Stimulated activated naive B cell treated with anti-CD40 and anti-IgM and Interleukin-4, amounts not matched to agents 10 μg/mL and 1 μg/mL and 100 μg/mL, for 72 hours (primary cell): ENCODE results near the gene NFE2L1.
"Not testable (repeated sequence)": the region's sequence is repeated elsewhere in the genome, so short reads cannot be mapped to it uniquely, and the experiment has no call there.

Source experiments
- ATAC-seq, 2 donors: fragments of 150-1000 bp; cut with Tn5 transposase; replicated peaks; 2 replicates each; pipeline ENCODE4 v1.10.0; 2021; ENCODE audit warnings: moderate library complexity in 1 of 2
- DNase-seq: peaks from one replicate; pipeline ENCODE4 v3.0.0; 2021
- H3K27ac Mint-ChIP-seq: one replicate; pipeline ENCODE4 v1.8.0; 2022; ENCODE audit warnings: mild to moderate bottlenecking, mixed read lengths
- H3K27me3 Mint-ChIP-seq, 2 donors: one replicate each; pipeline ENCODE4 v1.8.0; 2022; ENCODE audit warnings: mixed read lengths in 2 of 2
- H3K36me3 Mint-ChIP-seq, 2 donors: one replicate each; pipeline ENCODE4 v1.8.0; 2022; ENCODE audit warnings: mixed read lengths in 2 of 2, mild to moderate bottlenecking in 1 of 2
- H3K4me1 Mint-ChIP-seq, 2 donors: one replicate each; pipeline ENCODE4 v1.8.0; 2022; ENCODE audit warnings: mixed read lengths in 2 of 2, mild to moderate bottlenecking in 1 of 2
- H3K4me3 Mint-ChIP-seq, 2 donors: one replicate each; pipeline ENCODE4 v1.8.0; 2022; ENCODE audit warnings: mild to moderate bottlenecking in 2 of 2, mixed read lengths in 2 of 2, moderate library complexity in 1 of 2
- H3K9me3 Mint-ChIP-seq, 2 donors: one replicate each; pipeline ENCODE4 v1.8.0; 2022; ENCODE audit warnings: mixed read lengths in 2 of 2, mild to moderate bottlenecking in 1 of 2

NFE2L1 gene, protein sequence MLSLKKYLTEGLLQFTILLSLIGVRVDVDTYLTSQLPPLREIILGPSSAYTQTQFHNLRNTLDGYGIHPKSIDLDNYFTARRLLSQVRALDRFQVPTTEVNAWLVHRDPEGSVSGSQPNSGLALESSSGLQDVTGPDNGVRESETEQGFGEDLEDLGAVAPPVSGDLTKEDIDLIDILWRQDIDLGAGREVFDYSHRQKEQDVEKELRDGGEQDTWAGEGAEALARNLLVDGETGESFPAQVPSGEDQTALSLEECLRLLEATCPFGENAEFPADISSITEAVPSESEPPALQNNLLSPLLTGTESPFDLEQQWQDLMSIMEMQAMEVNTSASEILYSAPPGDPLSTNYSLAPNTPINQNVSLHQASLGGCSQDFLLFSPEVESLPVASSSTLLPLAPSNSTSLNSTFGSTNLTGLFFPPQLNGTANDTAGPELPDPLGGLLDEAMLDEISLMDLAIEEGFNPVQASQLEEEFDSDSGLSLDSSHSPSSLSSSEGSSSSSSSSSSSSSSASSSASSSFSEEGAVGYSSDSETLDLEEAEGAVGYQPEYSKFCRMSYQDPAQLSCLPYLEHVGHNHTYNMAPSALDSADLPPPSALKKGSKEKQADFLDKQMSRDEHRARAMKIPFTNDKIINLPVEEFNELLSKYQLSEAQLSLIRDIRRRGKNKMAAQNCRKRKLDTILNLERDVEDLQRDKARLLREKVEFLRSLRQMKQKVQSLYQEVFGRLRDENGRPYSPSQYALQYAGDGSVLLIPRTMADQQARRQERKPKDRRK

DNA sequence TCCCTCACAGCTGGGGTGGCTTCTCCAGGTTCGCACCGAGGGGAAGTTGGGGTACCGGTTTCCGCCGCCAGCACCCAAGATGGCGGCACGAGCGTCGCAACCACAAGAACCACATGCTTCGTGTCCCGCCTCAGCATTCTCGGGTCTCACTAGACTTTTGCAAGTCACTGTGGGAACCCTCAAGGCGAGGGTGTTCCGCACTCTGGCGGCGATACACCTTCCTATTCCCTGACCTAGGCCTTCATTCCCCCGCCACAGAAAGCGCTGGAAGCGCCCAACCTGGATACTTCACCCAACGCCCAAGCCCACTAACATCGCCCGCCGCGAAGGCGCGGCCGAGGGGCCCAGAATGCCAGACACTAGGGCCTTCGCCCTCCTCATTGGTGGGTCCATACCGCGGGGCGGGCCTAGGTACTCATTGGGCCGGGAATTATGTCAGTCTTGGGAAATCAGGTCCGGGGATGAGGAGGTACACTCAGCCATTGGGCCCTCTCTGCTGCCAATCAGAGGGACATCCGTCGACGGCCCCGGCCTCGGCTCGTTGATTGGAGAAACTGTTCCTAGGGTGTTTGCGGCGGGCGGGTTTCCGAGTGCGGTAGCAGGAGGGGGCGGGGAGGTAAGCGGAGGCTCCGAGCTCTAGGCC is at the start of gene NFE2L1:
TSS of gene NFE2L1 (plus strand) at position 619 of the 643 bp plus-strand sequence. CDS start 2,760 bp downstream, outside the sequence.
- ATAC-seq: peak; percentile 93 to 95
- H3K27ac Mint-ChIP-seq: peak within 1 kb of the TSS; percentile 99

DNA sequence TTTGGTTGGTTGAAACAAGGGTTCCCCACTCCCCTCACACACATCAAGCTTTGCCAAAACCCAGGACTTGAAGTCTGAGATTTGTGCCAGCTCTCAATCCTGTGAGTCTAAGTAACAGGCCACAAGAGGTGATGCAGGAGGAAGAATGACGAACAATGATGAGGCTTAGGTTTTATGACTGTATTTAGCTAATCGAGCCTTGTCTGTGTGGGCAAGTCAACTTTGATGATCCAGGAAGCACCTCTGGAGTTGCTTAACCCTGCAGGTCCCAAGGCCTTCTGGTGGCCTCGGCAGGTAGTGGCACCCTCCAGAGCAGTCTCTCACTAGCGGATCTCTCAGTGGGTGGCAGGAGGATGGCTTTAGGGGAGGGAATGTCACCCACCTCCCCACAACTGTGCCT is 48.6 kb upstream of the NFE2L1 start:
- no peaks in the 10 kb centered on the region for H3K9me3 Mint-ChIP-seq
- no peaks in the 10 kb centered on the region for H3K36me3 Mint-ChIP-seq
- peaks cover 16 to 24% of the 10 kb centered on the region in 2 donors for H3K4me1 Mint-ChIP-seq
- no peak for ATAC-seq
- DNase-seq: no peak
- no peak overlapping the region for H3K27ac Mint-ChIP-seq
- no peak overlapping the region for H3K4me3 Mint-ChIP-seq
- H3K27me3 Mint-ChIP-seq: peaks cover 26 to 35% of the 10 kb centered on the region in 2 donors

More for the DNA sequence above, at the start of gene NFE2L1:
- H3K4me3 Mint-ChIP-seq: peak within 1 kb of the TSS; percentile 86 to 94
- peaks cover 21 to 44% of the 10 kb centered on the region in 2 donors for H3K36me3 Mint-ChIP-seq
- no peaks in the 10 kb centered on the region for H3K9me3 Mint-ChIP-seq
- H3K27me3 Mint-ChIP-seq: no peaks in the 10 kb centered on the region
- DNase-seq: peak; percentile 98
- peaks cover 34 to 72% of the 10 kb centered on the region in 2 donors for H3K4me1 Mint-ChIP-seq

DNA sequence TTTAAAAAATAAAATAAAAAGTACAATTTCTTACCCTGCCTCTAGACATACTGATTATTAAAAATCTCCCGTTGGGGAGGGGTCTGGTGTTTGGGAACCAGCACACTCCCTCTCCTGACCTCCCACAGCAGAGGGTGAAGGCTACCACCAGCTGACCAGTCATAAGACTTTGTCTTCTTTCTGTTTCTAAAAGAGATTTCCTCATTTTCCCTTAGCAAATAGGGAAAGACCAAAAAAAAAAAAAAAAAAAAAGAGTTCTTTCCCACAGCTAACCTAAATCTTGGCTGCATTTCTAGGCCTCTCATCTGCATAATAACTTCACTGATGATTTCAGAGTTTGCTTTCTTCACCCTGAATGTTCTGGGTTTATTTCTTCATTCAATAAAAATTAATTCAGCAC is 47.0 kb upstream of the NFE2L1 start:
- no peak overlapping the region for H3K4me3 Mint-ChIP-seq
- no peaks in the 10 kb centered on the region for H3K9me3 Mint-ChIP-seq
- no peaks in the 10 kb centered on the region for H3K36me3 Mint-ChIP-seq
- H3K4me1 Mint-ChIP-seq: peaks cover 21 to 24% of the 10 kb centered on the region in 2 donors
- DNase-seq (no peak), ATAC-seq (no peak)
- H3K27ac Mint-ChIP-seq: no peak overlapping the region
- H3K27me3 Mint-ChIP-seq: peaks cover 21 to 29% of the 10 kb centered on the region in 2 donors

DNA sequence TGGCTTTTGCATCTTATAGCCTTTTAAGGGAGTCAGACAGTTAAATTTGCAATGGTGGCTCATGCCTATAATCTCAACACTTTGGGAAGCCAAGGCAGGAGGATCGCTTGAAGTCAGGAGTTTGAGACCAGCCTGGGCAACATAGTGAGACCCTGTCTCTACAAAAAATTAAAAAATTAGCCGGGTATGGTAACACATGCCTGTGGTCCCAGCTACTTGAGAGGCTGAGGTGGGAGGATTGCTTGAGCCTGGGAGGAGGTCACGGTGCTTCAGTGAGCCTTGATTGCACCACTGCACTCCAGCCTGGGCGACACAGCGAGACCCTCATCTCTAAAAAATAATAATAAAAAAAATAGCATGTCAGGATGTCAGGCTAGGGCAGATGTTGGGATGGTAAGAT is 46.5 kb upstream of the NFE2L1 start:
- not testable (repeated sequence) for DNase-seq

DNA sequence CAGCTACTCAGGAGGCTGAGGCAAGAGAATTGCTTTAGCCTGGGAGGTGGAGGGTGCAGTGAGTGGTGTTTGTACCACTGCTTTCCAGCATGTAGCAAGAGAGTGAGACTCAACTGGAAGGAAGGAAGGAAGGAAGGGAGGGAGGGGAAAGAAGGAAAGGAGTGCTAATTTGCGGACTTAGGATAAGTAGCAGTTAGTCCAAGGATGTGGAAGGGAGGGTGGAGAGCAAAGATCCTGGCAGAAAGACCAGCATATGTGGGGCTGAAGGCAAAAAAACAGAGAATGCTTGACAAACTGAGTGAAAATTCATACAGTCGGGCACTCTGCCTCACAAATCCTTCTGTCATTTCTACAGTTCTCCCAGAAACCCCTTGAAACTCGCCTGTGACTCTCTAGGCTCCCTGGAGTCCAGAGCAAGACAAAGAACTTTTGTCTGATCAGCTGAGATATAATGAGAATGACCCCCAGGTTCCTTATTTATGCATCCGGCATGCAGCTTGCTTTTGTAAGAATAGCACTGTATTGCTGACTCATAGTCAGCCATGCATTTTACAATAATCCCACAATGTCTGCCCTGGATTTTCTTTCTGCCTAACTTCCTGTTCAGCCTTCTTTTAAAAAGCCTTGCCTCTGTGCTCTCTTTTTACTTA is 45.8 kb upstream of the NFE2L1 start:
- peak overlapping the region; percentile 44 for H3K27ac Mint-ChIP-seq
- ATAC-seq: peak; percentile 93 to 96
- peaks cover 22 to 30% of the 10 kb centered on the region in 2 donors for H3K27me3 Mint-ChIP-seq

More for the DNA sequence above, 46.5 kb upstream of the NFE2L1 start:
- not testable (repeated sequence) for H3K4me3 Mint-ChIP-seq, H3K36me3 Mint-ChIP-seq, H3K27ac Mint-ChIP-seq, H3K9me3 Mint-ChIP-seq, ATAC-seq
- H3K27me3 Mint-ChIP-seq: peaks cover 17 to 25% of the 10 kb centered on the region in 2 donors
- H3K4me1 Mint-ChIP-seq: peaks cover 21 to 24% of the 10 kb centered on the region in 2 donors

DNA sequence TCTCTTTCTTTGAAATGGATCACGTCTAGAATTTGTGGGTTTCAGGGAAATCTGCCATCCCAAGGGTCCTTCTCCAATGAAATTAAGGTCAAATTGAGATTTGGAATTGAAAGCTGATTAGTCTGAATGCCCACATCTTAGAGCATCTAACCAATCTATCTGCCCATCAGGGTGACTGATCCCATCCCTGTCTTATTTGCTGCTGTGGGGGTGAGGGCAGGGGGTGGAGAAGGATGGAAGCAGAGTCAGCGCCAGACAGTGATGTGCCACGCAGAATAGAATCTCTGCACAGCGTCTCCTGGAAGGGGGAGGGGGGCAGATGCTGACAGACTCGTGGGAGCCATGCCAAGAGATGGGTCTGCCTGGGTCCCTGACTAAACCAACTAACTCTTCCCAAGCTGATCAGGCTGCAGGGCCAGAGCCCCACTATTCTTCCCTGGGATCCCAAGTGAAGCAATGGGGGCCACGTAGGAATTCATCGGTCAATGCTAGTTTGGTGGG is 45.2 kb upstream of the NFE2L1 start:
- Mint-ChIP-seq H3K9me3 (no peaks in the 10 kb centered on the region), H3K27me3 (peaks cover 18 to 26% of the 10 kb centered on the region in 2 donors), H3K36me3 (no peaks in the 10 kb centered on the region), H3K4me3 (no peak overlapping the region), H3K4me1 (peaks cover 21 to 24% of the 10 kb centered on the region in 2 donors), H3K27ac (peak overlapping the region; percentile 44)
- peak; percentile 21 to 26 for ATAC-seq
- DNase-seq: no peak

More for the DNA sequence above, 45.8 kb upstream of the NFE2L1 start:
- peaks cover 21 to 24% of the 10 kb centered on the region in 2 donors for H3K4me1 Mint-ChIP-seq
- H3K9me3 Mint-ChIP-seq: no peaks in the 10 kb centered on the region
- DNase-seq: peak; percentile 21
- no peaks in the 10 kb centered on the region for H3K36me3 Mint-ChIP-seq
- H3K4me3 Mint-ChIP-seq: no peak overlapping the region

DNA sequence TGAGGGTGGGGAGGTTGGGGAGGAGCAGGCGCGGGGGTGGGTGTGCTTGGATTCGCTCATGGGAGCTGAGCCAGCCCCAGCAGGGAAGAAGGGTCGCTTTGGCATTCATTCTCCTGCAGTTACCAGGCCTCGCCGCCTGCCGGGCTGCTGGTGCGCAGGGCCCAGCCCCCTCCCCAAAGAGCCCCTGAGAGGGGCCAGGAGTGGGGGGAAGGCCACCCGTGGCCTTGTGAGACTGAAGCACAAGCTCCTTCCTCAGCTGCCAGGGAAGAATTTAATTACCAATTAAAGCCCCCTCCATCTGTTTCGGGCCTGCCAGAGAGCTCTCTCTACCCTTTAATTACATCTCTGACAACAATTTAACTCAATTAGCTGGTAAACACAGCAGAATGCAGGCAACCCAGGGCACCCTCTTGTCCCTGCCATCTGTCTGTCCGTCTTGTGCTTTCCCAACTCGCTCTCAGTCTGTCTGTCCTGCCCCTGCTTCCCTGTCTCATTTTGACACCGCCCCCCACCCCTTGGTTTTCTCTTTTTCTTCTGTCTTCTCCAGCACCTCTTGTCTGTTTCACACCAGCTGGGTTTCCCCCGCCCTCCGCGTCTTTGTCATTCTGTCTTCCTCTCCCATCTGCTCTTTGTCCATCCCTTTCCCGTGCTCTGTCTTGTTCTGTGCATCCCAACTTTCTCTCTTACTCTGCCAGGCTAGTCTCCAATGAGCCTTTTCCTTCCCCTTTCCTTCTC is 44.6 kb upstream of the NFE2L1 start:
- Mint-ChIP-seq H3K4me3 (no peak overlapping the region), H3K36me3 (no peaks in the 10 kb centered on the region), H3K27ac (no peak overlapping the region), H3K9me3 (no peaks in the 10 kb centered on the region), H3K27me3 (peaks cover 20 to 29% of the 10 kb centered on the region in 2 donors), H3K4me1 (peaks cover 21 to 24% of the 10 kb centered on the region in 2 donors)
- DNase-seq: no peak
- no peak for ATAC-seq

DNA sequence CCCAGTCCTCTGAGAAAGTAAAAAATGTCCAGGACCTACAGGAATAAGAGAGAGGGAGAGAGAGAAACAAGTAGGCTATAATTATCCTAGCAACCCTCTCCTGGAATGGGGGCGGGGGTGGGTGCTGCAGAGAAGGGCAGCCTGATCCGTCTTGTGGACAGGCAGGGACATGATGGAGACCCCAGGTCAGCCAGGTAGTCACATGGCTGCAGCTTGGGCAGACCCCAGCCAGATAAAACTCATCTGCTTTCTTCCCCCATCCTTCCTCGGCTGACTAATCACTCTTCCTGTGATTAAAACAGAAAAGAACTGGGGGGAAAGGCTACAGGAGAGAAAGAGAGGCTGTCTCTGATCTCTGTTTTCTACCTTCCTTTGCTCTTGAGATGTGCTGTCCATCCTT is 43.2 kb upstream of the NFE2L1 start:
- H3K27ac Mint-ChIP-seq: no peak overlapping the region
- no peaks in the 10 kb centered on the region for H3K36me3 Mint-ChIP-seq
- H3K27me3 Mint-ChIP-seq: peaks cover 27 to 32% of the 10 kb centered on the region in 2 donors
- DNase-seq (no peak), ATAC-seq (no peak)
- H3K4me3 Mint-ChIP-seq: no peak overlapping the region
- H3K9me3 Mint-ChIP-seq: no peaks in the 10 kb centered on the region
- peaks cover 21% of the 10 kb centered on the region in 2 donors for H3K4me1 Mint-ChIP-seq

DNA sequence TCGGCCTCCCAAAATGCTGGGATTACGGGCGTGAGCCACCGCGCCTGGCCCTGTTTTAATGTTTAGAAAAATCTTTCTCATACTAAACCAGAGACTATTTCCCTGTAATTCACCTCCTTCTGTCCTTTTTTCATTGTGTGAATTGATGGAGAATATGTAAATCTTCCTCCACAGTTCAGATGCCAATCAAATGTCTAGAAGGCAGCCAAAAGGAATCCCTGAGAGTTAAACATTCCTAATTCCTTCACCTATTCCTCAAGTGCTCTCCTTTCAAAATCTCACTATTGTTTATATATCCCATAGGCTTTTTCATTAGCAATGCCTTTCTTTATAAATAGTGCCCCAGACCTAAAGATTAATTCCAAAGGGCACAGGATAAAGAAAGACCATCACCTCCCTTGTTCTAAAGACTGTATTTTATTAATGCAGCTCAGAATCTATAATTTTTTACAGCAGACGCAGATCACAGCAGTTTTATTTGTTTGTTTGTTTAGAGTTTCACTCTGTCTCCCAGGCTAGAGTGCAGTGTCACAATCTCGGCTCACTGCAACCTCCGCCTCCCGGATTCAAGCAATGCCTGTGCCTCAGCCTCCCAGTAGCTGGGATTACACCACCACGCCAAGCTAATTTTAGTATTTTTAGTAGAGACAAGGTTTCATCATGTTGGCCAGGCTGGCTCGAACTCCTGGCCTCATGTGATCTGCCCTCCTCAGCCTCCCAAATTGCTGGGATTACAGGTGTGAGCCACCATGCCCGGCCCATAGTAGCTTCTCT is 41.0 kb upstream of the NFE2L1 start:
- H3K36me3 Mint-ChIP-seq: no peaks in the 10 kb centered on the region
- peaks cover 27 to 30% of the 10 kb centered on the region in 2 donors for H3K4me1 Mint-ChIP-seq
- ATAC-seq: no peak
- no peak for DNase-seq
- no peak overlapping the region for H3K4me3 Mint-ChIP-seq
- no peaks in the 10 kb centered on the region for H3K9me3 Mint-ChIP-seq
- H3K27ac Mint-ChIP-seq: no peak overlapping the region
- peaks cover 40 to 43% of the 10 kb centered on the region in 2 donors for H3K27me3 Mint-ChIP-seq

DNA sequence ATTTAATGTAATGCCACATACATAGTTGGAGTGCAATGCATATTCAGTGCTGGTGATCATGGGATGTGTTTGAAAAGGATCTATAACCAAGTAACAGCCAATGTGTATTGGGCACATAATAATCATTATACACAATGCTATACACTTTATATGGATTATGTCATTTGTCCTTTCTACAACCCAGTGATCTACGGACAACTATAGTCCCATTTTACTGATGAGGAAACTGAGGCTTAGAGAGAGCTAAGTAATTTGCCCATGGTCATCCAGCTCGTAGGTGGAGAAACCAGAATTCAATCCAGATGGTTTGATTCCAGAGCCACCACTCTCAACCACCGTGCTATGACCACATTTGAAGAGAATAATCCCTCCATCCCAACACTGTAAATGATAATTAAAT is 38.0 kb upstream of the NFE2L1 start:
- ATAC-seq (no peak), DNase-seq (no peak)
- no peak overlapping the region for H3K27ac Mint-ChIP-seq
- H3K4me1 Mint-ChIP-seq: peaks cover 11 to 17% of the 10 kb centered on the region in 2 donors
- no peaks in the 10 kb centered on the region for H3K9me3 Mint-ChIP-seq
- no peaks in the 10 kb centered on the region for H3K36me3 Mint-ChIP-seq
- peaks cover 52 to 58% of the 10 kb centered on the region in 2 donors for H3K27me3 Mint-ChIP-seq
- no peak overlapping the region for H3K4me3 Mint-ChIP-seq

DNA sequence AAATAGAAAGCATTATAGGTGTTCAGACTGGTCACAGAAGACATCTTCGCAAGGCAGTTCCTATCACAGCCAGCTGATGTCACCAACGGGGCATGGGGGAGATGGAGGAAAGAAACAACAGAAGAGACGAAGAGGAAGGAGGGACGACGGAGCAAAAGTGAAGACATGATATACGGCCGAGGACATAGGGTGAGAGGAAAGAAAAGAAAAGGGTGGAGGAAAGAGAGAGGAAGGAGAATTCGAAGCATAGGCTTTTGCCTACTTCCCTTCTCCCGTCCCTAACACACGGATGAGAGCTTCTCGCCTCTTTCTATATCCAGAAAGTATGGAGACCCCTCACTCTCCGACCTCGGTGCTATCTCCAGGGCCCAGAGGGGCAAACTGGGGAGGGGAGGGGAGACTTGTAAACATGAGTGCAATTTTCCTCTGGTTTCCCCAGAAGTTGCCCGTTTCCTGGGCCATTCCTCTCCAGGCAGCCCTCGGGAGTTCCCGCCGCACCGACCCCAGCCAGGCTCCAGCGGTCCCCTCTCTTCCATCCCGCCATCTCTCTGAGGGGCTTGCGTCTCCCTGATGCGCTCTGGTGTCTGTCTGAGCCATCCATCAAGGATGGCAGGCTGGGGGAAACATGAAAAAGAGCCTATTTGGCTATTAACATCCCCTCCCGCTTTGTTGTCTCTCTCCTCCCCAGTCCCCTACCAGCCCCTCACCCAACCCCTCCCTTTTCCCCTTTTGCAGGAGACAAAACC is 36.6 kb upstream of the NFE2L1 start:
- ATAC-seq (peak; percentile 83 to 85), DNase-seq (no peak)
- Mint-ChIP-seq H3K27me3 (peaks cover 56 to 58% of the 10 kb centered on the region in 2 donors), H3K4me1 (peaks cover 10 to 21% of the 10 kb centered on the region in 2 donors), H3K4me3 (peak overlapping the region; percentile 83 to 86), H3K36me3 (no peaks in the 10 kb centered on the region), H3K9me3 (no peaks in the 10 kb centered on the region), H3K27ac (no peak overlapping the region)

DNA sequence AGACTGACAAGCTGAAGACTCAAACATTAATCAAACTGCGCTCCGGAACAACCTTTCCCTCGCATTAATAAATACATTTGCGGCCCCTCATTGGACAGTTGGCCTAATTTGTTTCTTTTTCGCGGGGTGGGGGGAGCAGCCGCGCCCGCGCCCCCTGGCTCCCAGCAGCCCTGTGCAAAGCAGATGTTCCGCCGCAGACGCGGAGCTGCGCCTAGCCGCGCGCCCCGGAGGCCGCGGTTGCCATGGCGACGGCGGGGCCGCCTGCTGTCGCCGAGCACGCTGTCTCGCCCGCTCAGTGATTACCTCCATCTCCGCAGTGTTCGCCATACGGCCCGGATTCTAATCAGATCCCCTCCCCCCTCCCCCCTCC is 36.0 kb upstream of the NFE2L1 start:
- DNase-seq: peak; percentile 41
- ATAC-seq: peak; percentile 81
- H3K4me1 Mint-ChIP-seq: peaks cover 10 to 22% of the 10 kb centered on the region in 2 donors
- no peaks in the 10 kb centered on the region for H3K36me3 Mint-ChIP-seq
- peaks cover 53% of the 10 kb centered on the region in 2 donors for H3K27me3 Mint-ChIP-seq
- peak overlapping the region; percentile 83 to 86 for H3K4me3 Mint-ChIP-seq
- H3K9me3 Mint-ChIP-seq: no peaks in the 10 kb centered on the region
- H3K27ac Mint-ChIP-seq: no peak overlapping the region
